22Rv1 (cell line): Measurements from ENCODE around the gene SLC29A2.

ENCODE experiments used
- CTCF ChIP-seq: fragments of 450-650 bp; IDR thresholded peaks from 2 replicates; pipeline ENCODE4 v1.5.1; 2017; ENCODE audit warnings: mild to moderate bottlenecking
- ZFX ChIP-seq: fragments of 450-650 bp; IDR thresholded peaks from 2 replicates; pipeline ENCODE4 v1.6.1; 2017; ENCODE audit warnings: antibody characterized with exemption, borderline replicate concordance

GRCh38 chr11:66339686-66340483 lies 31.7 kb downstream of the SLC29A2 start:
- TF ChIP-seq CTCF (no peak), ZFX (no peak)
